Colonic mucosa (tissue), 4 donors: ENCODE measurements around the gene RENBP. TPM values are rescaled to one million over a fixed set of nuclear protein-coding genes. Genes with fewer than 3 reads are reported as not detected.

Experiments used
- DNase-seq: peaks from one replicate; pipeline ENCODE4 v3.0.0-alpha.2; 2020
- H3K27ac ChIP-seq: fragments of 200-600 bp; one replicate; pipeline ENCODE4 v1.8.0; 2021
- H3K27me3 ChIP-seq: fragments of 200-600 bp; one replicate; pipeline ENCODE4 v1.8.0; 2021
- H3K36me3 ChIP-seq: fragments of 200-600 bp; one replicate; pipeline ENCODE4 v1.8.0; 2021
- H3K4me1 ChIP-seq: fragments of 200-600 bp; one replicate; pipeline ENCODE4 v1.8.0; 2021; ENCODE audit warnings: mild to moderate bottlenecking
- H3K4me3 ChIP-seq: fragments of 200-600 bp; one replicate; pipeline ENCODE4 v1.8.0; 2021
- H3K9ac ChIP-seq, 2 donors: one replicate each; pipeline ENCODE4 v1.7.0; 2013; ENCODE audit warnings: control low read depth in 2 of 2, low read depth in 2 of 2, low read length in 2 of 2
- H3K9me3 ChIP-seq: fragments of 200-600 bp; one replicate; pipeline ENCODE4 v1.8.0; 2021
- intact Hi-C: fragments of 100-400 bp; cut with DNase I; formaldehyde crosslinking; loops from one replicate; pipeline ENCODE4 v1.14.1; 2022
- total RNA-seq, 2 donors: library from RNA; stranded (reverse); fragmentation: NEBNext Ultra II Directional in 1 of 2; extraction: Animal tissue kit (Norgen Biotek cat#: 25700) in 1 of 2; gene quantifications; one replicate each; pipeline ENCODE4 v1.2.1, GENCODE V29; 2021
- TF ChIP-seq, protein P1 (sequence below): fragments of 200-600 bp; IDR thresholded peaks from one replicate; pipeline ENCODE4 v1.8.0; 2022; ENCODE audit warnings: antibody characterized with exemption, mild to moderate bottlenecking
- donor health status: healthy.
- donor health status: DM: no; HTN: no; CAD: no.
- donor health status: DM: no; HTN: no; CAD: no.

RENBP gene
- total RNA-seq, 2 donors from 2014 or later = 3.3 to 5.0 TPM

DNA sequence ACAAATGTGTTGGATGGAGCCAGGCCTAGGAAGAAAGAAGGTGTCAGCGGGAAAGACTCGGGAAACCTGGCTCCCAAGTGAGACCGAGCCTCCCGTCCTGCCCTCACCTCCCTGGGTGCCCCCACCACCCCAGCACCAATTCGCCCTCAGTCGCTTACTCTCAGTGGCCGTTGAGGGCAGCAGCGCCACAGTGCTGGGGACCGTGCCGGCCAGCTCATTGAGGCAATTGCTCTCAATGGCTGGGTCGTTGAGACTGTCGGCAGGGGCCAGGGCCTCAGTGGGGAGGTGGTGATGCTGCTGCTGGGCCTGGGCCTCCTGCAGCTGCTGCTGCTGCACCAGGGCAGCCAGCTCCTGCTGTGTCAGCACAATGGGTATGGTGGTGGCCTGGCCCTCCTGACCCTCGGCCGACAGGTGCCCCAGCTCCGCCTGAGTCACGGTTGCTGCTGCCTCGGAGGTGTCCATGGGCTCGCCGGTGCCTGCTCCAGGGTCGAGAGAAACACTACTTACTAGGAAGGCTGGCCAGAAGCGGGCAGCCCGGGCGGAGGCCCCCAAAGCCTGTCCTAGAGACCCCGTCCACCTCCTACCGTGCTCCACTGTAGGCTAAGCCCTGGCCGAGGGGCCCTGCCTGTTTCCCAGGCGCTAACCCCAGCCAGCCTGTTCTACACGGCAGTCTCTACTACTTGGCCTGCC lies 7.4 kb upstream of the RENBP start:
- Histone ChIP-seq H3K9ac (no peak overlapping the region), H3K4me3 (no peak overlapping the region), H3K27me3 (no peaks in the 10 kb centered on the region), H3K36me3 (no peaks in the 10 kb centered on the region), H3K9me3 (no peaks in the 10 kb centered on the region), H3K27ac (no peak overlapping the region), H3K4me1 (no peaks in the 10 kb centered on the region)
- intact Hi-C loops = loop anchor here (5.0 to 10.0 kb wide), 2 partner anchors 190 to 407 kb away; partner anchors contain the start of gene PLXNB3
- no peak for DNase-seq
- TF ChIP-seq, protein P1, sequence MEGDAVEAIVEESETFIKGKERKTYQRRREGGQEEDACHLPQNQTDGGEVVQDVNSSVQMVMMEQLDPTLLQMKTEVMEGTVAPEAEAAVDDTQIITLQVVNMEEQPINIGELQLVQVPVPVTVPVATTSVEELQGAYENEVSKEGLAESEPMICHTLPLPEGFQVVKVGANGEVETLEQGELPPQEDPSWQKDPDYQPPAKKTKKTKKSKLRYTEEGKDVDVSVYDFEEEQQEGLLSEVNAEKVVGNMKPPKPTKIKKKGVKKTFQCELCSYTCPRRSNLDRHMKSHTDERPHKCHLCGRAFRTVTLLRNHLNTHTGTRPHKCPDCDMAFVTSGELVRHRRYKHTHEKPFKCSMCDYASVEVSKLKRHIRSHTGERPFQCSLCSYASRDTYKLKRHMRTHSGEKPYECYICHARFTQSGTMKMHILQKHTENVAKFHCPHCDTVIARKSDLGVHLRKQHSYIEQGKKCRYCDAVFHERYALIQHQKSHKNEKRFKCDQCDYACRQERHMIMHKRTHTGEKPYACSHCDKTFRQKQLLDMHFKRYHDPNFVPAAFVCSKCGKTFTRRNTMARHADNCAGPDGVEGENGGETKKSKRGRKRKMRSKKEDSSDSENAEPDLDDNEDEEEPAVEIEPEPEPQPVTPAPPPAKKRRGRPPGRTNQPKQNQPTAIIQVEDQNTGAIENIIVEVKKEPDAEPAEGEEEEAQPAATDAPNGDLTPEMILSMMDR = no peak

DNA sequence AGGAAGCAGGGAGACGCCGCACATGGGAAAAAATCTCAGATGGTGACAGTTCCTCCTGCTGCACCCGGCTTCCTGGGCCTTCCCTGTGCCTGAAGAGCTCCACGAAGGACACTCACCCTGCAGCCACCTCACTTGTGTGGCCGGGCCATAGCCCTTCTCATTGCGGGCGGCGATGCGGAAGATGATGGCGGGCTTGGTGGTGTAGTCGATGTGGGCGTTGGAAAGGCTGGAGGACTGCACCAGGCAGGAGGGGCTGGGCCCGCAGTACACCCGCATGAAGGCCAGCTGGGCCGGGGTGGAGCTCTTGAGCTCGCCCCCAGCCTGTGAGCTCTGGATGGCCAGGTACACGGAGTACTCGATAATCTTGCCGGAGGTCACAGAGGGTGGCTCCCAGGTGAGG lies 5.7 kb upstream of the RENBP start:
- no peak for DNase-seq
- no peaks in the 10 kb centered on the region for H3K36me3 ChIP-seq
- no peaks in the 10 kb centered on the region for H3K4me1 ChIP-seq
- no peak overlapping the region for H3K4me3 ChIP-seq
- no peaks in the 10 kb centered on the region for H3K27me3 ChIP-seq
- H3K9me3 ChIP-seq = no peaks in the 10 kb centered on the region
- intact Hi-C loops = loop anchor here (5.0 to 10.0 kb wide), 2 partner anchors 188 to 405 kb away; partner anchors contain the start of gene PLXNB3
- TF ChIP-seq, protein P1 = no peak
- no peak overlapping the region for H3K27ac ChIP-seq
- no peak overlapping the region for H3K9ac ChIP-seq

DNA sequence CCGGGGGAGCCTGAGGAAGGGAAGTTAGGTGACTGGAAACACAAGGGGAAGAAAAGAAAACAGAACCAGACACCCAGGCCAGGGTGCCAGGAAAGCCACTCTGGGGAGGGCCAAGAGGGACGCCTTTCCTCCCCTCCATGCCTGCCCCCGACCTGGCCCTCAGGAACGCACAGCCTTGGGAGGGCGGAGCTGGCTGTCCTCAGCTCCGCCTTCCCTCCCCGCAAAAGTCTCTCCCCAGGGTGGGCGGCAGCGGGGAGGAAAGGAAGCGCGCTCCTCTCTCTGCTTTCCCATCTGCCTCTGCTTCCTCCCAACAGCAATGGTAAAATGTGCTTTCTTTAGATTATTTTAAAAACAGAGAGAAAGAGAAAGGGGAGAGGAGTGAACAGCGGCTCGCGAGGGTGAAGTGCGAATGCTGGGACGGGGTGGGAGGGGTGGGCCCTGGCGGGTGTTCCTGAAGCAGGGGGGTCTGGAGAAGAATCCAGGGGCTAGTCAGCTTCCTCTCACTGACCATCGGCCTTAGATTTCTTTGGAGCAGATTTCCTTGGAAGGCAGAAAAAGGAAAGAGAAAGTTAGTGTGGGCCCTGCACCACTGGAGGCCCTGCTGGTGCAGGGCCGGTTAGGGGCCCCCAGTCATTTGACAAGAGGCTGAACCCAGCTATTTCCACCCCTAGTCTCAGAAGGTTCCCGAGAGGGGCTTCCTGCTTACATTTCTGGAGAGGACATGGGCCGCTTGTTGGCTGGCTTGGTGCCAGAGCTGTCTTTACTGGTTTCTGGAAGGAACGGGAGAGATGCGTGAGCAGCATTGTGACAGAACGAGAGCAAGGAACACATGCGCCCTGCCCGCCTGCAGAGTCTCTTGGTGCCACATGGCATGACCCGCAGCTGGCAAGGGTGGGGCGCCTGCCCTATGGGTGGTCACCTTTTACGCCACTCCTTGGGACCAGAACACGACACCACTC lies 4.7 kb upstream of the RENBP start:
- Histone ChIP-seq H3K27ac (no peak overlapping the region), H3K36me3 (no peaks in the 10 kb centered on the region)
- intact Hi-C loops = no loop called here

DNA sequence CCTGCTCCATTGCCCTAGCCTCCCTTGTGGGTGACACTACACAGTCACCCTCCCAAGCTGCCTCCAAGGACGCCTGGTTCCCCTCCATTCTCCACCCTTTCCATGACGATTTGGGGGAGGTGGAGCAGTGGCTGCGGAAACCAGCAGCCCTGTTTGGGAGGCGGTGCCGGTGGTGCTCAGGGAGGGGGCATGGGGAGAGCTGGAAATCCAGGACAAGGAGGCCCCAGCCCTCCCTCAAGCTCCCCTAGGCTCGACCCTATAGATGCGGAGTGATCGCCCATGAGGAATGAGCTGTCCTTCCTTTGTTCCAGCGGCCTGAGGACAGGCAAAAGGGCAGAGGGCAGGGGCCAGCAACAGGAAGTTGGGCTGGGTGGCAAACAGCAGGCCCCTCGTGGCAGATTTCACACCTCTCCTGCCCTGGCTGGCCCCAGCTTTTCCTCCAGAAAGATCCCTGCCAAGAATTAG lies 3.6 kb upstream of the RENBP start:
- no peak overlapping the region for H3K4me3 ChIP-seq
- H3K27ac ChIP-seq = no peak overlapping the region
- H3K4me1 ChIP-seq = no peaks in the 10 kb centered on the region
- H3K36me3 ChIP-seq = no peaks in the 10 kb centered on the region
- intact Hi-C loops = no loop called here
- no peaks in the 10 kb centered on the region for H3K9me3 ChIP-seq
- no peak overlapping the region for H3K9ac ChIP-seq
- no peaks in the 10 kb centered on the region for H3K27me3 ChIP-seq
- no peak for DNase-seq
- TF ChIP-seq, protein P1 = no peak

More for the DNA sequence above, 4.7 kb upstream of the RENBP start:
- no peak overlapping the region for H3K9ac ChIP-seq
- DNase-seq = no peak
- no peak overlapping the region for H3K4me3 ChIP-seq
- H3K4me1 ChIP-seq = no peaks in the 10 kb centered on the region
- H3K27me3 ChIP-seq = no peaks in the 10 kb centered on the region
- TF ChIP-seq, protein P1 = no peak
- no peaks in the 10 kb centered on the region for H3K9me3 ChIP-seq

DNA sequence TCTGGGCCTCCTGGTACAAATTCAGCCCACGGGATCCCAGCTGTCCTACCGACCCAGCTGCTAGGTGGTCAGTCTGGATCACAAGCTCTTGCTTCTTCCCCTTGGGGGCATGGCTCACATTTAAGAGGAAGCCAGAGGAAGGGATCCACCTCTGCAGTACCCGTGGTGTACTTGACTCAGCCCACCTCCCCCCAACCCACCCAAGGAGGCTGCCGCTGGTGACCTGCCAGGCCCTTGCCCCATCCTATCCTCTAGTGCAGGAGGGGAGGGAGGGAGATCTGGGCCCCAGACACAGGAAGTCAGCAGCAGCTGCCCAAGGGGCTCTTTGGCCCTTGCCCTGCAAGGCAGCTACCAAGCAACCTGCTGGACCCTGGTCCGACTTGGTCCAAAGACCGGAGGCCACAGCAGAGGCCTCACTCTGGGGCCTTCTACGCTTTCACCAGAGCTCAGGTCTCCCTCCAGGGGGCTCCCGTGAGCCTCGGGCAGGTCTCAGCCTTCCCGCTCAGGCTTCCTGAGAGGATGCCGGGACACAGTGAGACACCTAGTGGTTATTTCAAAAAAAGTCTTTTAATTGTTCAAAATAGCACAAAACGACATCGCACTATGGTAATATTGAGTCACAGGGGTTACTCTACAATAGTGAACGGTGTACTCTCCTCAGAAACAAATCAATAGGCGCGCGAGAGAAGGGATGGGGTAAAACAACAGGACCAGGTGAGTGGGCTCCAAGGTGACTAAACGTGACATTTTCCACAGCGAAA lies 2.7 kb upstream of the RENBP start:
- DNase-seq = peak; percentile 84
- no peak overlapping the region for H3K9ac ChIP-seq
- intact Hi-C loops = no loop called here
- TF ChIP-seq, protein P1 = peak; percentile 84
- H3K4me1 ChIP-seq = no peaks in the 10 kb centered on the region
- H3K4me3 ChIP-seq = no peak overlapping the region
- no peaks in the 10 kb centered on the region for H3K9me3 ChIP-seq
- H3K27me3 ChIP-seq = no peaks in the 10 kb centered on the region
- no peak overlapping the region for H3K27ac ChIP-seq
- no peaks in the 10 kb centered on the region for H3K36me3 ChIP-seq
